IgD-negative memory B cell (primary cell): ENCODE data around the gene SEMA4A. TPM values are rescaled to one million over a fixed set of nuclear protein-coding genes. Genes with fewer than 3 reads are reported as not detected.

ENCODE experiments used
- H3K27ac Mint-ChIP-seq, 3 donors: one replicate each; pipeline ENCODE4 v1.8.0; 2020 to 2022; ENCODE audit warnings: mild to moderate bottlenecking in 3 of 3, mixed read lengths in 3 of 3, moderate library complexity in 1 of 3
- H3K27me3 Mint-ChIP-seq: one replicate; pipeline ENCODE4 v1.8.0; 2021; ENCODE audit warnings: mixed read lengths
- H3K36me3 Mint-ChIP-seq: one replicate; pipeline ENCODE4 v1.8.0; 2020; ENCODE audit warnings: mild to moderate bottlenecking, mixed read lengths
- H3K4me1 Mint-ChIP-seq, 3 donors: one replicate each; pipeline ENCODE4 v1.8.0; 2020 to 2022; ENCODE audit warnings: mixed read lengths in 3 of 3, mild to moderate bottlenecking in 1 of 3
- H3K4me3 Mint-ChIP-seq, 4 donors: one replicate each; pipeline ENCODE4 v1.8.0; 2020 to 2022; ENCODE audit warnings: mild to moderate bottlenecking in 4 of 4, mixed read lengths in 4 of 4, moderate library complexity in 3 of 4
- H3K9me3 Mint-ChIP-seq, 3 donors: one replicate each; pipeline ENCODE4 v1.8.0; 2020 to 2021; ENCODE audit warnings: mixed read lengths in 3 of 3, mild to moderate bottlenecking in 1 of 3
- polyA plus RNA-seq: library from polyadenylated mRNA; unstranded; fragments of 300-500 nt; fragmentation: Illumina TruSeq; gene quantifications from one replicate; pipeline ENCODE4 v1.2.3, GENCODE V29; 2021

The SEMA4A gene
- polyA plus RNA-seq, 1 donor from 2014 or later, result 11.0 TPM

DNA sequence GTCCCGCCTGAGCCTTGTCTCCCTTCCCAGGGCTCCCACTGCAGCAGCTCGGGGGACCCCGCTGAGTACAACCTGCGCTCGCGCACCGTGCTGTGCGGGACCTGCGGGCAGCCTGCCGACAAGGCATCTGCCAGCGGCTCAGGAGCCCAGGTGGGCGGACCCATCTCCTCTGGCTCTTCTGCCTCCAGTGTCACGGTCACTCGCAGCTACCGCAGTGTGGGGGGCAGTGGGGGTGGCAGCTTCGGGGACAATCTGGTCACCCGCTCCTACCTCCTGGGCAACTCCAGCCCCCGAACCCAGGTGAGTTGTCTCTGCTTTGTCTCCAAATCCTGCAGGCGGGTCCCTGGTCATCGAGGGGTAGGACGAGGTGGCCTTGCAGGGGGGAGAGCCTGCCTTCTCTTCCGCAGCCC is 14.9 kb upstream of the SEMA4A start:
- no peaks in the 10 kb centered on the region for H3K9me3 Mint-ChIP-seq
- H3K4me3 Mint-ChIP-seq, result no peak overlapping the region
- peaks cover under 1% of the 10 kb centered on the region for H3K27me3 Mint-ChIP-seq
- H3K36me3 Mint-ChIP-seq, result peaks cover 9% of the 10 kb centered on the region
- no peaks in the 10 kb centered on the region for H3K4me1 Mint-ChIP-seq
- no peak overlapping the region for H3K27ac Mint-ChIP-seq

DNA sequence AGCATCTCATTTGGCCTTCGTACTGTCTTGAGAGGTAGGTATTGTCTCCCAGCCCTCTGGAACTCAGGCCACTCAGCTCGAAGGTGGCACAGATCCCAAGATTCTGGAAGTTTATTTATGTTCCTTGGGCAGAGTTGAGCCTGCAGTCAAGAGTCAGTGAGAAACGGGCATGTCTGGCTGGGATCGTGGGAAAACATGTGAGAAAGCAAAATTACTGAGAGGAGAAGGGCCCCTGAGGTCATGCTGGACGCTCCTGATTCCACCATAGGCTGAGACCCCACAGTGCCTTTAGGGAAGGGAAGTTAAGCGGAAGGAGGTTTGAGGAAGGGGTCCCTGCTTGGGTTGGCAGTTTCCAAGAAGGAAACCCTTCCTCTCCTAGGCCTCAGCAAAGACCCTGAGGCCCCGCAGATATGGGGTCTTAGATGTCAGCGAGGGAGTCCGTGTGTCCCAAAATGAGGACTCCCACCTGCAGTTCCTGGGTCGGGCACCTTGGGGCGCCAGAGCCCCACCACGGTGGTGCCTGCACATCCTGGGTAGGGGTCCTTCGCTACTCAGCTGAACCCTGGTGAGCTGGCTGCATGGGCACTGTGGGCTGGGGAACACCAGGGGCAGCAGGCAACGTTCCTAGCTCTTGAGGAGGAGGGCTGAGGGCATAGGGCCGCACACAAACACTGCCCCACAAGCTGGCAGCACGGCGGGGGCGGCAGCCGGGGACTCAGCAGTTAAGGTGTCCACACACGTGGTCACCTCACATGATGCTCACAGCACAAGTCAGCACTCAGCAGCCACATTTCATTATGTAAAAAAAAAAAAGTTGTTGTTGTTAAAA is 12.3 kb upstream of the SEMA4A start:
- peaks cover 14% of the 10 kb centered on the region for H3K27me3 Mint-ChIP-seq

DNA sequence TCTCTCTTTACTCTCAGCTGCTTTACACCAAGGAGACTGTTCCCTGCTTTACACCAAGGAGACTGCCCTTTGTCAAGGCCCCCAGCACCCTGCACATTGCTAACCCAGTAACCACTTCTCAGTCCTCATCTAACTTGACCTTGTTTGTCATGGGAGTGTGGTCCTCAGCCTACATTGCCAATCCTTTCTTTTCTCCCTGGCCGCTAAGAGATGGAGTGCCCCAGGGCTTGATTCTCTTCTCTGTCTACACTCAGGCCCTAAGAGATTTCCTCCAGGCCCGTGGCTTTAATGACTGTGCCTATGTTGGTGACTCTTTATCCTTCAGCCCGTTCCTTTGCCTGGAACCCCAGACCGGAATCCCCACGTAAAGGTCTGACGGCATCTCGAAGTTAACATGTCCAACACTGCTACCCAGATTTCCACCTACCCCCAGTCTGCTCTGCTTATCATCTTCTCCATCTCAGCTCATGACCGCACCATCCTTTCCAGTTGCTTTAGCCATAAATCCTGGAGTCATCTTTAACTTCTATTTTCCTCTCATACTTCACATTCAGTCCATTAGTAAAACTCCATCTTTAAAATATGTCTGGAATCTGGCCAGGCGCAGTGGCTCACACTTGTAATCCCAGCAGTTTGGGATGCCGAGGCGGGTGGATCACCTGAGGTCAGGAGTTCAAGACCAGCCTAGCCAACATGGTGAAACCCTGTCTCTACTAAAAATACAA is 9.5 kb upstream of the SEMA4A start:
- Mint-ChIP-seq H3K9me3 (no peaks in the 10 kb centered on the region), H3K27me3 (peaks cover 25% of the 10 kb centered on the region), H3K27ac (no peak overlapping the region), H3K36me3 (no peaks in the 10 kb centered on the region), H3K4me3 (peak overlapping the region in 1 of 4 donors; percentile 23), H3K4me1 (peaks cover 14 to 19% (median 16%) of the 10 kb centered on the region in 3 donors)

More for the DNA sequence above, 12.3 kb upstream of the SEMA4A start:
- Mint-ChIP-seq H3K27ac (peak overlapping the region; percentile 55 to 59 (median 57)), H3K4me1 (peaks cover 2 to 4% (median 2%) of the 10 kb centered on the region in 3 donors), H3K9me3 (no peaks in the 10 kb centered on the region), H3K4me3 (no peak overlapping the region), H3K36me3 (peaks cover 6% of the 10 kb centered on the region)

GRCh38 chr1:156144742-156145141 is 8.6 kb upstream of the SEMA4A start:
- Mint-ChIP-seq H3K4me3 (no peak overlapping the region), H3K27me3 (peaks cover 30% of the 10 kb centered on the region), H3K27ac (no peak overlapping the region), H3K4me1 (peaks cover 21 to 26% (median 21%) of the 10 kb centered on the region in 3 donors), H3K9me3 (no peaks in the 10 kb centered on the region), H3K36me3 (no peaks in the 10 kb centered on the region)

- H3K27me3 Mint-ChIP-seq, result peaks cover 36% of the 10 kb centered on the region
- H3K27ac Mint-ChIP-seq, result peak overlapping the region in 1 of 3 donors; percentile 59
- peaks cover 21 to 30% (median 26%) of the 10 kb centered on the region in 3 donors for H3K4me1 Mint-ChIP-seq
- H3K9me3 Mint-ChIP-seq, result no peaks in the 10 kb centered on the region
- no peaks in the 10 kb centered on the region for H3K36me3 Mint-ChIP-seq
- H3K4me3 Mint-ChIP-seq, result peak overlapping the region in 1 of 4 donors; percentile 24
These were observed 7.8 kb upstream of the SEMA4A start for GRCh38 chr1:156145650-156146019.

DNA sequence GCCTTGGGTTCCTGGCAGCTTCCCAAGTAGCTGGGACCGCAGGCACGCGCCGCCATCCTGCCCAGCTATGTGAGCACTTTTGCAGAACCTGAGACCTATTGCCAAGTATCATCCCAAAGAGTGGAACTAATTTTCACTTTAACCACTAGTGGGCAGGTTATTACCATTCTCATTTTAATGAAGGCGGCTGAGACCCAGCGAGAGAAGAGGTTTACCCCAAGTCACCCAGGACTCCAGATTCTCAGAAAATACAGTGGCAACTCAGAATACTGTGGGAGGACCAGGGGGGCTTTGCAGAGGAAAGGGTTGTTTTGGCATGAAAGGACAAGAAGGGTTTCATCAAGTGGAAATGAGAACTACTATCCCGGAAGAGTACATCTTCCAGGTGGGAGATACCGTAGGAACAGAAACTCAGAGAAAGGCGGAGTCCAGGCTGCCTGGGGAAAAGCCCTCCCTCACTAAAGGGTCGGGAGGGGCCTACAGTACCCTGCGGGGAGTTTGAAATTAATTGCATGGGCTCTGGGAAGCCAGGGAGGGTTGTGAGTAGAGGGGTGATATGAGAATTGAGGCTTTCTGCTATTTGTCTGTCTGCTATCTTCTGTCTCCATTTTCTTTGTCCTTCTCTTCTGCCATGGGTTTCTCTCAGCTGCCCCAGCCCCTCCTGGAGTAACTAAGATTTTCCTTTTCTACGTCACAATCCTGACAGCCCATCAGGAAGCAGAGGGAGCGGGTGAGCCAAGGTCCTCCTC is 7.2 kb upstream of the SEMA4A start:
- H3K9me3 Mint-ChIP-seq, result no peaks in the 10 kb centered on the region
- peak overlapping the region in 3 of 4 donors; percentile 24 to 88 (median 56) for H3K4me3 Mint-ChIP-seq
- H3K4me1 Mint-ChIP-seq, result peaks cover 24 to 34% (median 30%) of the 10 kb centered on the region in 3 donors
- H3K27me3 Mint-ChIP-seq, result peaks cover 36% of the 10 kb centered on the region
- no peaks in the 10 kb centered on the region for H3K36me3 Mint-ChIP-seq
- H3K27ac Mint-ChIP-seq, result peak overlapping the region in 1 of 3 donors; percentile 59

- Mint-ChIP-seq H3K27ac (no peak overlapping the region), H3K36me3 (no peaks in the 10 kb centered on the region), H3K4me1 (peaks cover 29 to 36% (median 34%) of the 10 kb centered on the region in 3 donors), H3K27me3 (peaks cover 39% of the 10 kb centered on the region), H3K9me3 (no peaks in the 10 kb centered on the region), H3K4me3 (peak overlapping the region in 1 of 4 donors; percentile 88)
These were observed 6.5 kb upstream of the SEMA4A start for GRCh38 chr1:156146769-156147405.

DNA sequence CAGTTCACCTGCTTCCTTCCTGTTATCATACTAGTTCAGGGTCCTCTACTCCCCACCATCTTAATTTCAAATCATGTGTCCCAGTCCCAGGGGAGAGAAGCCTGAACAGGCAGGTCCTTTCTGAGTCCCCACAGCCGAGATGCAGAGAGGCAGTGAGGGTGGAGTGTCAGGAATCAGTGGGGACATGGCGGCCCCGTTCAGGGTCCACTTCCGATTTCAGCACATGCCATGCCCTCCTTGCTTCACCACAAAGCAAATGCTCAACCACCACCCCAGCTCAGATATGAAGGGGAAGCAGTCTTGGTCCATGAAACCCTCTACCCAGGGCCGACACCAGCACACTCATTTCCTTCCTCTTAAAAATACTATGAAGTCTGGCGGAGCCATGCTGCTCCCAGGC is 5.2 kb upstream of the SEMA4A start:
- H3K9me3 Mint-ChIP-seq, result no peaks in the 10 kb centered on the region

DNA sequence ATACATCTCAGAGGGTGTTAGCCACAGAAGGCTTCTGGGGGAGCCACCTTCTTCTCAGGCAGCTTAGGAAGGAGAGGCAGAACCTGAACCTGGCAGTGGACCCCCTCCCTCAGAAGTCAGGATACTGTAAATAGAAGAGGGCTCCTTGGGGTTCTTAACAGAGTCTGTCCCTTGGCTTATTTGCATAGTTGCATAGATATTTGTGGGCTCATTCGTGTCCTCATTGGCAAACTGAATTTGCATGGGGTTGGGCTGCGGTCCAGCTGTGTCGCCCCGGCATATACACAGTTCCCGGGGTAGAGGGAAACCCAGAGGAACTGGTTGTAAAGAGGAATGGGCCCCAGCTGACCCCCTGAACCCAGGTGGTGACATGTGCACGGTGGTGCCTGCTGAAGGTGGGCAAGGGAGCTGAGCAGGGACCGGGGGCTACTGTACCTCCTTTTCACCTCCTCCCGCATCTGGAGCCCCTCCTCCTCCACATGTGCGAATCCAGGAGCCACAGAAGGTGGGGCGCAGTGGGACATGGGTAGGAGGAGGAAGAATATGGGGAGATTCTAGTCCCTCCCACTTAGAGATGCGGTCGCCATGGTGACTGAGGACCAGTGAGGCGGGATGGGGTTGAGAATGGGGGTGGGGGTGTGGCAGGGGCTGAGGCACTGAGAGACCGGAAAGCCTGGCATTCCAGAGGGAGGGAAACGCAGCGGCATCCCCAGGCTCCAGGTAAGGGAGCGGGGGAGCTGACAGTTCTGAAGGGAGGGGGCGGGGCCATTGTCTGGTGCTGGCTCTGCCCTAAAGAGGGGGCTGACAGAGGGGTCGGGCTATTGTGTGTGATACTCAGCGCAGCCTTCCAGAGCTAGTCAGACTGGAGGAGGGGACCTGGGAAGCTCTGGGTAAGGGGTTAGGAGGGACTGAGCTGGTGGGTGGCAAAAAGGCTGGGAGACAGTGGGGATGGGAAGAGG is 3.7 kb upstream of the SEMA4A start:
- H3K27ac Mint-ChIP-seq, result peak overlapping the region in 2 of 3 donors; percentile 76 to 81
- H3K27me3 Mint-ChIP-seq, result peaks cover 40% of the 10 kb centered on the region
- peaks cover 37 to 47% (median 45%) of the 10 kb centered on the region in 3 donors for H3K4me1 Mint-ChIP-seq
- peak overlapping the region; percentile 11 to 96 (median 72) for H3K4me3 Mint-ChIP-seq
- H3K36me3 Mint-ChIP-seq, result no peaks in the 10 kb centered on the region
- H3K9me3 Mint-ChIP-seq, result no peaks in the 10 kb centered on the region

More for the DNA sequence above, 5.2 kb upstream of the SEMA4A start:
- H3K4me3 Mint-ChIP-seq, result peak overlapping the region; percentile 16 to 96 (median 69)
- H3K4me1 Mint-ChIP-seq, result peaks cover 32 to 38% (median 36%) of the 10 kb centered on the region in 3 donors
- H3K27ac Mint-ChIP-seq, result peak overlapping the region in 1 of 3 donors; percentile 76
- H3K27me3 Mint-ChIP-seq, result peaks cover 42% of the 10 kb centered on the region
- no peaks in the 10 kb centered on the region for H3K36me3 Mint-ChIP-seq

DNA sequence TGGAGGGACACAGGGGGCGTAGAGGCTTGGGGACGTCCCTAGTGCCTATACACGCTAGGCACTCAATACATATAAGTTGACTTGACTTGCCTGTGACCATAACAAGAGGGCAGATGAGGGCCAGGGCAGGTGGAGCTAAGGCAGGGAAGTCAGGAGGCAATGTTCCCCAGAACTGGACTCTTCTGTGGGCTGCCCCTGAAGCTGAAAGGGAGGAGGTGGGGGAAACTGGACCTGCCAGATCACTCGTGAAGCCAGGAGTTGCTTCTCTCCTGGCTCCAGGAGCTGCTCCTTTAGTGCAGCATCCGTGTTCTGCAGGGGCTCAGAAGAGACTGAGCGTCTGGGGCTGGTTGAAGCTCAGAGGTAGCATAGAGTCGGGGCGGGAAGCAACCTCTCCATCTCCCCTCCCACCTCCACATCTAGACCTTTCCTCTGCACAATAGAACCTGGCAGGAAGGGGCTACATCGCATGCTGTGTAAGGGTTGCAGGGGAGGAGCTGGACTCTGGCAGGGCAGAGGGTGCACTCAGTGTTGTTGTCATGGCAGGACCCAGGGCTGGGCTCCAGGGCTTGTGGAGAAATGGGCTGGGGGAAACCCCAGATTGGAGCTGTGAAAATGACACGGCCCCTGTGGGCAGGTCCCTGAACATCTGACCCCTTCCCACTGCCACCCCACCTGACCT is 2.9 kb upstream of the SEMA4A start:
- H3K27me3 Mint-ChIP-seq, result peaks cover 40% of the 10 kb centered on the region
- H3K36me3 Mint-ChIP-seq, result no peaks in the 10 kb centered on the region
- peaks cover 44 to 50% (median 47%) of the 10 kb centered on the region in 3 donors for H3K4me1 Mint-ChIP-seq
- H3K4me3 Mint-ChIP-seq, result peak overlapping the region in 3 of 4 donors; percentile 61 to 82 (median 77)
- no peaks in the 10 kb centered on the region for H3K9me3 Mint-ChIP-seq
- H3K27ac Mint-ChIP-seq, result peak overlapping the region in 1 of 3 donors; percentile 29

DNA sequence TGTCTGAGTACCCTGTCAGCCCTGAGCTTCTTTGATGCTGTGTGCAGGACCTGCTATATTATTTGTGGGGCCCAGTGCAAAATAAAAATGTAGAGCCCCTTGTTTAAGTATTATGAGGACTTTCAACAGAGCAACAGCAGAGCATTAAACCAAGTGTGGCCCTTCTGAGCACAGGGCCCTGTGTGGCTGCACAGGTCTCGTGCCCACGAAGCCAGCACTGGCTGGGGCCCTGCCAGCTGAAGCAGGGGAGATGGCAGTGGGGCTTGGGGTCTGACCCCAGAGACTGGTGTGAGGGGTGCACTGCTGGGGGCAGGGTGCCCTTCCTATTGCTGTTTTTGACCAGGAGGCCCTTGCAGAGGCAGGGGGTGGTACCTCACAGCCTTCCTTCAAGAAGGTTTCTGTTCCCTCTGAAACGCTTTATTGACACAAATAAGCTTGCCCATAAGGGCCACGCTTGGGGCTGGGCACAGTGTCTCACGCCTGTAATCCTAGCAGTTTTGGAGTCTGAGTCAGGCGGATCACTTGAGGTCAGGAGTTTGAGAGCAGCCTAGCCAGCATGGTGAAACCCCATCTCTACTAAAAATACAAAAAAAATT is 2.2 kb upstream of the SEMA4A start:
- peaks cover 44 to 55% (median 51%) of the 10 kb centered on the region in 3 donors for H3K4me1 Mint-ChIP-seq
- H3K36me3 Mint-ChIP-seq, result no peaks in the 10 kb centered on the region
- H3K27ac Mint-ChIP-seq, result peak overlapping the region in 1 of 3 donors; percentile 73
- H3K27me3 Mint-ChIP-seq, result peaks cover 40% of the 10 kb centered on the region
- peak overlapping the region; percentile 15 to 84 (median 61) for H3K4me3 Mint-ChIP-seq
- no peaks in the 10 kb centered on the region for H3K9me3 Mint-ChIP-seq

DNA sequence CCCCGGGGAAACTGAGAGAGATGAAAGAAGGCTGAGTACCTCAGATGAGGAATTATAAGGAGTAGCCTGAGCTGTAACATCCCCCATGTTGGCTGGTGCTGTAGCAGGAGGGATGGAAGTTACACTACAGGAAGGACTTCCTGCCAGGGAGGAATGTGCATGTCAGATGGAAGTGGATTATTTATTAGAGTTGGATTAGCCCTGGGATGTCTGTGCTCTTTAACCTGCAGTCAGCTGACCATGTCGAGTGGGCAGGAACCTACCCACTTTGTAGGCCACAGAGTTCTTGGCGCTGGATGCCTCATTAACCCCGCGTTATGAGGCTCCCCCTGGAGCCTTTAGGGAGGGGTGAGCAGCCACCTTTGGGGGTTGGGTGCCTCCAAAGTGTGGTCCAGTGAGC is 757 bp upstream of the SEMA4A start:
- Mint-ChIP-seq H3K27me3 (peaks cover 46% of the 10 kb centered on the region), H3K4me1 (peaks cover 52 to 65% (median 53%) of the 10 kb centered on the region in 3 donors), H3K9me3 (no peaks in the 10 kb centered on the region), H3K4me3 (peak overlapping the region in 1 of 4 donors; percentile 76), H3K27ac (no peak overlapping the region), H3K36me3 (no peaks in the 10 kb centered on the region)
